Mesendoderm (in vitro differentiated cells): ENCODE data around the gene NNMT.

Source experiments
- DNase-seq: peaks from one replicate; pipeline ENCODE4 v3.0.0; 2013
- H2AK5ac ChIP-seq: 2 replicates; pipeline ENCODE4 v1.6.1; 2013; ENCODE audit warnings: low read length, inconsistent platforms
- H2BK120ac ChIP-seq: 2 replicates; pipeline ENCODE4 v1.6.1; 2013; ENCODE audit warnings: low read depth, mild to moderate bottlenecking, low read length, moderate library complexity, mixed read lengths
- H2BK15ac ChIP-seq: replicated peaks from 2 replicates; pipeline ENCODE4 v1.6.1; 2013; ENCODE audit warnings: low read depth, mild to moderate bottlenecking, moderate library complexity
- H2BK5ac ChIP-seq: 2 replicates; pipeline ENCODE4 v1.6.1; 2013; ENCODE audit warnings: low read length, inconsistent platforms
- H3K18ac ChIP-seq: 2 replicates; pipeline ENCODE4 v1.6.1; 2013; ENCODE audit warnings: mild to moderate bottlenecking, low read length, mixed read lengths
- H3K23ac ChIP-seq: one replicate; pipeline ENCODE4 v1.6.1; 2013; ENCODE audit warnings: low read length
- H3K27ac ChIP-seq: 2 replicates; pipeline ENCODE4 v1.5.1; 2013; ENCODE audit warnings: low read depth, mild to moderate bottlenecking, inconsistent platforms, low read length, moderate library complexity
- H3K27me3 ChIP-seq: 2 replicates; pipeline ENCODE4 v1.6.1; 2013; ENCODE audit warnings: low read length, control low read depth, mild to moderate bottlenecking, inconsistent platforms; ENCODE audit not compliant: insufficient read depth, poor library complexity
- H3K36me3 ChIP-seq: 2 replicates; pipeline ENCODE4 v1.6.1; 2013; ENCODE audit warnings: low read length, inconsistent platforms; ENCODE audit not compliant: control insufficient read depth, insufficient read depth
- H3K4ac ChIP-seq: one replicate; pipeline ENCODE4 v1.6.1; 2013; ENCODE audit warnings: low read depth, mild to moderate bottlenecking, low read length, moderate library complexity
- H3K4me1 ChIP-seq: 2 replicates; pipeline ENCODE4 v1.6.1; 2013; ENCODE audit warnings: low read depth, low read length, inconsistent platforms; ENCODE audit not compliant: control insufficient read depth
- H3K4me2 ChIP-seq: 2 replicates; pipeline ENCODE4 v1.6.1; 2013; ENCODE audit warnings: low read length
- H3K4me3 ChIP-seq: 2 replicates; pipeline ENCODE4 v1.5.1; 2013; ENCODE audit warnings: mild to moderate bottlenecking, low read length
- H3K56ac ChIP-seq: one replicate; pipeline ENCODE4 v1.6.1; 2013; ENCODE audit warnings: low read length
- H3K79me1 ChIP-seq: 2 replicates; pipeline ENCODE4 v1.6.1; 2013; ENCODE audit warnings: low read length, inconsistent platforms
- H3K79me2 ChIP-seq: 2 replicates; pipeline ENCODE4 v1.6.1; 2013; ENCODE audit warnings: mild to moderate bottlenecking, low read length; ENCODE audit not compliant: control insufficient read depth, insufficient read depth
- H3K9ac ChIP-seq: 2 replicates; pipeline ENCODE4 v1.6.1; 2013; ENCODE audit warnings: low read length, inconsistent platforms
- H4K5ac ChIP-seq: one replicate; pipeline ENCODE4 v1.6.1; 2013; ENCODE audit warnings: low read length
- H4K8ac ChIP-seq: one replicate; pipeline ENCODE4 v1.6.1; 2013; ENCODE audit warnings: low read depth, mild to moderate bottlenecking, control low read depth, low read length, moderate library complexity
- WGBS: extraction: QIAGEN DNeasy Blood & Tissue Kit; methylation state at CpG from one replicate; pipeline ENCODE4 v1.1.7; 2013; ENCODE audit warnings: low lambda C conversion rate, missing lambda C conversion rate; ENCODE audit not compliant: insufficient coverage; ENCODE audit errors: extremely low coverage; 5-methylcytosine and 5-hydroxymethylcytosine counted together

Gene NNMT

GRCh38 chr11:114273071-114273470 lies 23.1 kb upstream of the NNMT start:
- Histone ChIP-seq H3K36me3 (no peaks in the 10 kb centered on the region), H2BK5ac (no peak overlapping the region), H4K5ac (no peak overlapping the region), H3K27me3 (no peaks in the 10 kb centered on the region), H2AK5ac (no peak overlapping the region), H3K4me2 (no peak overlapping the region), H3K23ac (no peak overlapping the region), H2BK120ac (no peak overlapping the region), H3K56ac (no peak overlapping the region), H3K79me1 (no peaks in the 10 kb centered on the region), H3K79me2 (no peaks in the 10 kb centered on the region), H3K9ac (no peak overlapping the region), H3K27ac (no peak overlapping the region), H4K8ac (no peak overlapping the region), H3K4ac (no peak overlapping the region), H3K4me3 (no peak overlapping the region), H3K4me1 (no peaks in the 10 kb centered on the region), H2BK15ac (no peak overlapping the region), H3K18ac (no peak overlapping the region)
- no CpG with 5 or more reads among the region's 3 CpGs for WGBS
- DNase-seq = no peak

GRCh38 chr11:114273890-114274635 lies 22.1 kb upstream of the NNMT start:
- no peak overlapping the region for H3K56ac ChIP-seq
- H3K36me3 ChIP-seq = no peaks in the 10 kb centered on the region
- no peak overlapping the region for H2AK5ac ChIP-seq
- no peak overlapping the region for H3K27ac ChIP-seq
- H3K4me1 ChIP-seq = no peaks in the 10 kb centered on the region
- no peak for DNase-seq
- H3K23ac ChIP-seq = no peak overlapping the region
- H3K79me2 ChIP-seq = no peaks in the 10 kb centered on the region
- no peak overlapping the region for H3K4me2 ChIP-seq
- WGBS = no CpG with 5 or more reads among the region's 5 CpGs
- no peak overlapping the region for H2BK15ac ChIP-seq
- H3K27me3 ChIP-seq = no peaks in the 10 kb centered on the region
- H3K79me1 ChIP-seq = no peaks in the 10 kb centered on the region
- H2BK5ac ChIP-seq = no peak overlapping the region
- no peak overlapping the region for H2BK120ac ChIP-seq
- H3K18ac ChIP-seq = no peak overlapping the region
- H4K5ac ChIP-seq = no peak overlapping the region
- H3K4me3 ChIP-seq = no peak overlapping the region
- no peak overlapping the region for H3K4ac ChIP-seq
- no peak overlapping the region for H4K8ac ChIP-seq
- no peak overlapping the region for H3K9ac ChIP-seq

- no peak overlapping the region for H3K27ac ChIP-seq
- no peak overlapping the region for H2BK15ac ChIP-seq
- H3K4me1 ChIP-seq = no peaks in the 10 kb centered on the region
- no peak overlapping the region for H3K56ac ChIP-seq
- no peak overlapping the region for H3K4me2 ChIP-seq
- no peak overlapping the region for H3K4me3 ChIP-seq
- no peaks in the 10 kb centered on the region for H3K27me3 ChIP-seq
- no peak overlapping the region for H2BK120ac ChIP-seq
- H3K79me2 ChIP-seq = no peaks in the 10 kb centered on the region
- no CpG with 5 or more reads among the region's 3 CpGs for WGBS
- H3K18ac ChIP-seq = no peak overlapping the region
- no peak overlapping the region for H4K8ac ChIP-seq
- no peak for DNase-seq
- no peaks in the 10 kb centered on the region for H3K79me1 ChIP-seq
- H4K5ac ChIP-seq = no peak overlapping the region
- no peak overlapping the region for H2BK5ac ChIP-seq
- no peak overlapping the region for H2AK5ac ChIP-seq
- no peaks in the 10 kb centered on the region for H3K36me3 ChIP-seq
- no peak overlapping the region for H3K9ac ChIP-seq
- H3K23ac ChIP-seq = no peak overlapping the region
- H3K4ac ChIP-seq = no peak overlapping the region
Measured at GRCh38 chr11:114274637-114275036, 21.6 kb upstream of the NNMT start.

- H3K4me1 ChIP-seq = no peaks in the 10 kb centered on the region
- no peak overlapping the region for H3K56ac ChIP-seq
- no peak overlapping the region for H2BK5ac ChIP-seq
- H3K27ac ChIP-seq = no peak overlapping the region
- H3K23ac ChIP-seq = no peak overlapping the region
- no CpG with 5 or more reads among the region's 3 CpGs for WGBS
- no peak overlapping the region for H3K4ac ChIP-seq
- H3K4me2 ChIP-seq = no peak overlapping the region
- no peaks in the 10 kb centered on the region for H3K36me3 ChIP-seq
- H3K18ac ChIP-seq = no peak overlapping the region
- no peak for DNase-seq
- H3K4me3 ChIP-seq = no peak overlapping the region
- H2BK120ac ChIP-seq = no peak overlapping the region
- no peak overlapping the region for H4K8ac ChIP-seq
- H4K5ac ChIP-seq = no peak overlapping the region
- no peaks in the 10 kb centered on the region for H3K27me3 ChIP-seq
- H2AK5ac ChIP-seq = no peak overlapping the region
- no peak overlapping the region for H2BK15ac ChIP-seq
- no peaks in the 10 kb centered on the region for H3K79me2 ChIP-seq
- no peak overlapping the region for H3K9ac ChIP-seq
- no peaks in the 10 kb centered on the region for H3K79me1 ChIP-seq
Measured at GRCh38 chr11:114275280-114275679, 20.9 kb upstream of the NNMT start.

GRCh38 chr11:114276077-114276476 lies 20.1 kb upstream of the NNMT start:
- no peak overlapping the region for H3K18ac ChIP-seq
- no peak for DNase-seq
- no peaks in the 10 kb centered on the region for H3K27me3 ChIP-seq
- no CpG with 5 or more reads among the region's 5 CpGs for WGBS
- no peak overlapping the region for H3K4ac ChIP-seq
- no peak overlapping the region for H4K5ac ChIP-seq
- no peak overlapping the region for H3K27ac ChIP-seq
- H3K4me3 ChIP-seq = no peak overlapping the region
- H3K79me2 ChIP-seq = no peaks in the 10 kb centered on the region
- H2BK120ac ChIP-seq = no peak overlapping the region
- no peak overlapping the region for H3K4me2 ChIP-seq
- no peak overlapping the region for H3K9ac ChIP-seq
- H2AK5ac ChIP-seq = no peak overlapping the region
- no peak overlapping the region for H3K56ac ChIP-seq
- H2BK15ac ChIP-seq = no peak overlapping the region
- H3K4me1 ChIP-seq = no peaks in the 10 kb centered on the region
- no peak overlapping the region for H2BK5ac ChIP-seq
- H3K79me1 ChIP-seq = no peaks in the 10 kb centered on the region
- no peak overlapping the region for H4K8ac ChIP-seq
- H3K23ac ChIP-seq = no peak overlapping the region
- no peaks in the 10 kb centered on the region for H3K36me3 ChIP-seq
